Endodermal cell (in vitro differentiated cells): ENCODE data around the gene EFCAB6. TPM values are rescaled to one million over a fixed set of nuclear protein-coding genes. Genes with fewer than 3 reads are reported as not detected.

ENCODE experiments used
- DNase-seq: peaks from one replicate; pipeline ENCODE4 v3.0.0-alpha.2; 2017
- H3K27ac ChIP-seq: 2 replicates; pipeline ENCODE4 v1.5.1; 2013; ENCODE audit warnings: mild to moderate bottlenecking, low read depth, low read length, moderate library complexity
- H3K27me3 ChIP-seq: 2 replicates; pipeline ENCODE4 v1.6.1; 2013; ENCODE audit warnings: mild to moderate bottlenecking, low read length, moderate library complexity; ENCODE audit not compliant: insufficient read depth, control insufficient read depth, poor library complexity, severe bottlenecking
- H3K36me3 ChIP-seq: 2 replicates; pipeline ENCODE4 v1.7.0; 2013; ENCODE audit warnings: mild to moderate bottlenecking, low read length, moderate library complexity; ENCODE audit not compliant: control insufficient read depth, insufficient read depth
- H3K4me1 ChIP-seq: one replicate; pipeline ENCODE4 v1.7.0; 2013; ENCODE audit warnings: low read length; ENCODE audit not compliant: control insufficient read depth, insufficient read depth
- H3K4me3 ChIP-seq: 2 replicates; pipeline ENCODE4 v1.5.1; 2013; ENCODE audit warnings: mild to moderate bottlenecking, low read length, moderate library complexity
- H3K9ac ChIP-seq: 2 replicates; pipeline ENCODE4 v1.6.1; 2013; ENCODE audit warnings: mild to moderate bottlenecking, low read length, moderate library complexity; ENCODE audit not compliant: poor library complexity, severe bottlenecking; ENCODE audit errors: extremely low read depth
- H3K9me3 ChIP-seq: 2 replicates; pipeline ENCODE4 v1.6.1; 2013; ENCODE audit warnings: mild to moderate bottlenecking, low read length, moderate library complexity; ENCODE audit not compliant: control insufficient read depth
- H3K27ac Mint-ChIP-seq: 2 replicates; pipeline ENCODE4 v1.8.0; 2020; ENCODE audit warnings: mixed read lengths
- H3K27me3 Mint-ChIP-seq: 2 replicates; pipeline ENCODE4 v1.8.0; 2021; ENCODE audit warnings: mild to moderate bottlenecking, mixed read lengths; ENCODE audit not compliant: insufficient read depth
- H3K36me3 Mint-ChIP-seq: 2 replicates; pipeline ENCODE4 v1.8.0; 2020; ENCODE audit warnings: low read depth, mixed read lengths
- H3K4me1 Mint-ChIP-seq: 2 replicates; pipeline ENCODE4 v1.8.0; 2020; ENCODE audit warnings: mixed read lengths
- H3K4me3 Mint-ChIP-seq: 2 replicates; pipeline ENCODE4 v1.8.0; 2020; ENCODE audit warnings: mild to moderate bottlenecking, moderate library complexity, mixed read lengths
- H3K9me3 Mint-ChIP-seq: 2 replicates; pipeline ENCODE4 v1.8.0; 2020; ENCODE audit warnings: mild to moderate bottlenecking, mixed read lengths
- WGBS, 2 experiments: methylation state at CpG; one replicate each; pipeline versions ENCODE4 v1.1.5 to v1.1.7; 2013; ENCODE audit warnings: missing lambda C conversion rate in 2 of 2, mixed read lengths in 1 of 2; ENCODE audit not compliant: insufficient coverage in 1 of 2, insufficient read length in 1 of 2; 5-methylcytosine and 5-hydroxymethylcytosine counted together
- total RNA-seq, 2 donors: library from RNA; stranded (reverse); fragmentation: NEBNext Ultra II Directional in 1 of 2; extraction: Animal tissue kit (Norgen Biotek cat#: 25700) in 1 of 2; gene quantifications; 2 replicates in 1 of 2; 3 replicates in 1 of 2; pipeline ENCODE4 v1.2.1, GENCODE V29; 2021
- TF ChIP-seq, protein P1 (sequence below): fragments of 200-600 bp; sonication (generic); conservative IDR thresholded peaks from 2 replicates; pipeline ENCODE4 v1.5.0; 2021; ENCODE audit warnings: antibody characterized with exemption, mild to moderate bottlenecking

Gene EFCAB6
- total RNA-seq, 2 donors from 2014 or later: 1.8 to 2.0 TPM

DNA sequence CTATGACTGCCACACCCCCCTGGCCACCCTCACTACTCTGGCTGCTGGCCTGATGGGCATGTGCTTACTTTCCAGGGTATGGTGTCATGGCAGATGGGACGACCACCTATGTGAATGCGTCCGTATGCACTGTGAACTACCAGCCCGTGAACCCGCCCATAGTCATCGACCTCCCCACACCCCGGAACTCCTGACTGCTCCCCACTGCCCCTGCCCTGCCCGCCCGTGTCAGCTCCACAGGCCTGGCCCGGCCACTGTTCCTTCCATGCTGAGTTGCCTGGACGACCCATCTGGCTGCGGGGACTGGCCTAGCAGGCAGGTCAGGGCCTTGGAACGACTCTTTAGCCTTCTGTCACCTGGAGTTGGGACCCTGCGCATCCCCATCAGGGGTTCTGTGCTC lies 306.7 kb downstream of the EFCAB6 start:
- Histone ChIP-seq H3K4me3 (no peak overlapping the region), H3K4me1 (no peaks in the 10 kb centered on the region), H3K9ac (no peak overlapping the region), H3K27ac (no peak overlapping the region), H3K27me3 (no peaks in the 10 kb centered on the region), H3K36me3 (no peaks in the 10 kb centered on the region), H3K9me3 (no peaks in the 10 kb centered on the region)
- H3K9me3 Mint-ChIP-seq: peaks cover 1% of the 10 kb centered on the region
- H3K4me3 Mint-ChIP-seq: no peak overlapping the region
- DNase-seq: no peak
- H3K27me3 Mint-ChIP-seq: peaks cover 2% of the 10 kb centered on the region
- no peaks in the 10 kb centered on the region for H3K36me3 Mint-ChIP-seq
- no peaks in the 10 kb centered on the region for H3K4me1 Mint-ChIP-seq
- 92 to 96% methylated on average over 11 to 14 of the region's 14 CpGs for WGBS, 2 experiments
- TF ChIP-seq, protein P1, sequence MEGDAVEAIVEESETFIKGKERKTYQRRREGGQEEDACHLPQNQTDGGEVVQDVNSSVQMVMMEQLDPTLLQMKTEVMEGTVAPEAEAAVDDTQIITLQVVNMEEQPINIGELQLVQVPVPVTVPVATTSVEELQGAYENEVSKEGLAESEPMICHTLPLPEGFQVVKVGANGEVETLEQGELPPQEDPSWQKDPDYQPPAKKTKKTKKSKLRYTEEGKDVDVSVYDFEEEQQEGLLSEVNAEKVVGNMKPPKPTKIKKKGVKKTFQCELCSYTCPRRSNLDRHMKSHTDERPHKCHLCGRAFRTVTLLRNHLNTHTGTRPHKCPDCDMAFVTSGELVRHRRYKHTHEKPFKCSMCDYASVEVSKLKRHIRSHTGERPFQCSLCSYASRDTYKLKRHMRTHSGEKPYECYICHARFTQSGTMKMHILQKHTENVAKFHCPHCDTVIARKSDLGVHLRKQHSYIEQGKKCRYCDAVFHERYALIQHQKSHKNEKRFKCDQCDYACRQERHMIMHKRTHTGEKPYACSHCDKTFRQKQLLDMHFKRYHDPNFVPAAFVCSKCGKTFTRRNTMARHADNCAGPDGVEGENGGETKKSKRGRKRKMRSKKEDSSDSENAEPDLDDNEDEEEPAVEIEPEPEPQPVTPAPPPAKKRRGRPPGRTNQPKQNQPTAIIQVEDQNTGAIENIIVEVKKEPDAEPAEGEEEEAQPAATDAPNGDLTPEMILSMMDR: no peak
- H3K27ac Mint-ChIP-seq: no peak overlapping the region

DNA sequence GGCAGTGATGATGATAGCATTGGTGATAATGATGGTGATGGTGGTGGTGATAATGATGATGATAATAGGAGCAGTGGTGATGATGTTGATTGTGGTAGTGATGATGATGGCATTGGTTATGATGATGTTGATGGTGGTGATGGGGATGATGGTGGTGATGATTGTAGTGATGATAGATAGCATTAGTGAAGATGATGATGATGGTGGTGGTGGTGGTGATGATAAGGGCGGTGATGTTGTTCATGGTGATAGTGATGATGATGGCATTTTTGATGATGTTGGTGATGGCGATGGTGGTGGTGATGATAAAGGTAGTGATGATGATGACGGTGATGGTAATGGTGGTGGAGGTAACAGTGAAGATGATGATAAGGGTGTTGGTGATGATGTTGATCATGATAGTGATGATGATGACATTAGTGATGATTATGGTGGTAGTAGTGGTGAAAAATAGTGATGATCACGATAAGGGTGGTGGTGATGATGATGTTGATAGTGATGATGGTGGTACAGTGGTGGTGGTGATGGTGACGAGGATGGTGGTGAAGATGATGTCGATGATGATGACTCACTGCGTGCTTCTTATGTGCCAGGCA lies 307.3 kb downstream of the EFCAB6 start:
- no peak for DNase-seq
- Histone ChIP-seq H3K9me3 (no peaks in the 10 kb centered on the region), H3K27ac (no peak overlapping the region), H3K27me3 (no peaks in the 10 kb centered on the region), H3K4me3 (no peak overlapping the region), H3K9ac (no peak overlapping the region), H3K36me3 (no peaks in the 10 kb centered on the region), H3K4me1 (no peaks in the 10 kb centered on the region)
- WGBS, 2 experiments: 93 to 100% methylated on average over 4 to 7 of the region's 7 CpGs
- Mint-ChIP-seq H3K4me1 (no peaks in the 10 kb centered on the region), H3K27ac (no peak overlapping the region), H3K4me3 (no peak overlapping the region), H3K9me3 (peaks cover 1% of the 10 kb centered on the region), H3K36me3 (no peaks in the 10 kb centered on the region), H3K27me3 (peaks cover 2% of the 10 kb centered on the region)
- TF ChIP-seq, protein P1: no peak

DNA sequence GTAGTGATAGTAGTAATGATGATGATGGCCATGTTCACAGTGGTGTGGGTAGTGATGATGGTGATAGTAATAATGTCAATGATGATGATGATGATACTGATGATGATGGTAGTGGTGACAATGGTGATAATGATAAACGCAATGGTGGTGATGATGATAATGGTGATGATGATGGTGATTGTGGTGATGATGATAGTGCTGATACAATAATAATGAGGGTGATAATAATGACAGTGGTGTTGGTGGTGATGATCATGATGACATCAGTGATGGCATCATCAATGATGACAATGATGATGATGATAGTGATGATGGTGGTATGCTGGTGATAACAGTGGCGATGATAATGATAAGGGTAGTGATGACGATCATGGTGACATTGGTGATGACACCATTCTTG lies 308.0 kb downstream of the EFCAB6 start:
- Histone ChIP-seq H3K9me3 (no peaks in the 10 kb centered on the region), H3K4me3 (no peak overlapping the region), H3K36me3 (no peaks in the 10 kb centered on the region), H3K9ac (no peak overlapping the region), H3K27me3 (no peaks in the 10 kb centered on the region), H3K4me1 (no peaks in the 10 kb centered on the region), H3K27ac (no peak overlapping the region)
- Mint-ChIP-seq H3K4me3 (no peak overlapping the region), H3K27me3 (peaks cover 2% of the 10 kb centered on the region), H3K36me3 (no peaks in the 10 kb centered on the region), H3K9me3 (peaks cover 1% of the 10 kb centered on the region), H3K4me1 (no peaks in the 10 kb centered on the region), H3K27ac (no peak overlapping the region)
- TF ChIP-seq, protein P1: no peak
- no peak for DNase-seq
- 92 to 96% methylated on average over 1 to 3 of the region's 3 CpGs for WGBS, 2 experiments
